Keratinocyte (primary cell): ENCODE measurements around the gene TRABD2B.

Source experiments
- CTCF ChIP-seq, 3 experiments: IDR thresholded peaks in 1 of 3; conservative IDR thresholded peaks in 1 of 3; optimal IDR thresholded peaks in 1 of 3; 2 replicates in 2 of 3; 3 replicates in 1 of 3; pipeline versions ENCODE3 to v1.5.1; 2011; ENCODE audit warnings: low read length in 3 of 3, mild to moderate bottlenecking in 3 of 3, moderate library complexity in 2 of 3, control low read depth in 1 of 3, inconsistent platforms in 1 of 3; ENCODE audit not compliant: insufficient read depth in 2 of 3; ENCODE audit errors: extremely low read depth in 1 of 3
- EZH2 ChIP-seq: IDR thresholded peaks from one replicate; pipeline ENCODE4 v1.6.1; 2012; ENCODE audit warnings: inconsistent platforms, mild to moderate bottlenecking, low read length, moderate library complexity

- TF ChIP-seq CTCF (optimal IDR thresholded peaks at IDR 0.05 in 1 of 3, IDR thresholded peaks at IDR 0.05 in 1 of 3, conservative IDR thresholded peaks at IDR 0.05 in 1 of 3; ENCODE audit: extremely low read depth in 1 of 3, insufficient read depth in 2 of 3, low read length in 3 of 3) (no peak), EZH2 (no peak)
Measured at GRCh38 chr1:47756411-47756810, 240.8 kb downstream of the TRABD2B start.
